D721Med (cell line): ENCODE measurements around the gene SOX10.

Experiments used
- DNase-seq: peaks from one replicate; pipeline ENCODE4 v3.0.0; 2011; ENCODE audit warnings: low spot score; ENCODE audit not compliant: insufficient read length
- FAIRE-seq: peaks from 2 replicates; lab custom pipeline; 2011; peaks lifted over from hg19 to GRCh38; lab: Jason Lieb, UNC
- TF ChIP-seq, protein P1 (sequence below): IDR thresholded peaks from 2 replicates; pipeline ENCODE4 v1.5.1; 2012; ENCODE audit warnings: mild to moderate bottlenecking, control low read depth; ENCODE audit not compliant: insufficient read depth; ENCODE audit errors: missing control alignments

SOX10 gene

DNA sequence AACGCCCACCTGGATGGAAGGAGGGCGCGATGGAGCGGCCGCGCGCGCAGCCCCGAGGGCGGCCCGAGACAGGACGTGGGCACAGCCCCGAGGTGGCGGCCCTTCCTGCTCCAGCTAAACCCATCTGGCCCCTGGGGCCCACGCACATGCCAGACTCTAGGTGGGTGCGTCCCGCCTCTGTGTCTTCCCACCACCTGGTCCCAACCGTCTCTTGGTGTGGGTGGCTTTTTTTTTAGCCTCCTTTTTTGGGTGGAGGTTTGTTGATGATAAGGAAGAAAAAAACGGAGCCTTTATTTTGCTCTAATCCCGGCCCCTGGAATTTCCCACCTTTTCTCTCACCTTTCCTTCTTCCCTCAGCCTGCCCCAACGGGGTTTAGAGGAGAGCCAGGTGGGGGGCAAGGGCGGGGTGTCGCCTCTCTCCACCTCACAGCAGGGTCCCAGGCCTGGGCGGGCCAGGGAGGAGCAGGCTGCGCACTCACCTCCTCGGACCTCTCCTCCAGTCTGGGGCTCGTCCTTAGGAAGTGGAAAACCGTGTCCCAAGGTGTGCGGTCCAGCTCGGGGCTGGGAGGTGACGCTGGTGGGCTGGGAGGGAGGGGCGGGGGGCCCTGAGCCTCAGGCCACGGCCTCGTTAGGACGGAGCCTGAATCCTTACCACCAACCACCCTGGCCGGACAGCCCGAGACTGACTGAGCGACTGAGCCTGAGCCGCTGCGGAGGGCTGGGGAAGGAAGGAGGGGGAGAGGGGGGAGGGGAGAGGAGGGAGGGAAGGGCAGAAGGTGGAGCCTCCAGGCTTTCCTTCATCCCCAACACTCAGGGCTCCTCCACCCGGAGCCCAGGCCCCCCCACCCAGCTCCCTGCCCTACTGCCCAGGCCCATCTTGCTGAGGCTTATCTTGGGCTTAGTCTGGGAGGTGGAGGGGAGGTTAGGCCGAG is at the start of gene SOX10:
TSS of gene SOX10 (minus strand) at position 696 of the 932 bp plus-strand sequence. CDS start 771 bp downstream, outside the sequence.
- FAIRE-seq (no peak), DNase-seq (no peak)
- TF ChIP-seq, protein P1, sequence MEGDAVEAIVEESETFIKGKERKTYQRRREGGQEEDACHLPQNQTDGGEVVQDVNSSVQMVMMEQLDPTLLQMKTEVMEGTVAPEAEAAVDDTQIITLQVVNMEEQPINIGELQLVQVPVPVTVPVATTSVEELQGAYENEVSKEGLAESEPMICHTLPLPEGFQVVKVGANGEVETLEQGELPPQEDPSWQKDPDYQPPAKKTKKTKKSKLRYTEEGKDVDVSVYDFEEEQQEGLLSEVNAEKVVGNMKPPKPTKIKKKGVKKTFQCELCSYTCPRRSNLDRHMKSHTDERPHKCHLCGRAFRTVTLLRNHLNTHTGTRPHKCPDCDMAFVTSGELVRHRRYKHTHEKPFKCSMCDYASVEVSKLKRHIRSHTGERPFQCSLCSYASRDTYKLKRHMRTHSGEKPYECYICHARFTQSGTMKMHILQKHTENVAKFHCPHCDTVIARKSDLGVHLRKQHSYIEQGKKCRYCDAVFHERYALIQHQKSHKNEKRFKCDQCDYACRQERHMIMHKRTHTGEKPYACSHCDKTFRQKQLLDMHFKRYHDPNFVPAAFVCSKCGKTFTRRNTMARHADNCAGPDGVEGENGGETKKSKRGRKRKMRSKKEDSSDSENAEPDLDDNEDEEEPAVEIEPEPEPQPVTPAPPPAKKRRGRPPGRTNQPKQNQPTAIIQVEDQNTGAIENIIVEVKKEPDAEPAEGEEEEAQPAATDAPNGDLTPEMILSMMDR = no peak

DNA sequence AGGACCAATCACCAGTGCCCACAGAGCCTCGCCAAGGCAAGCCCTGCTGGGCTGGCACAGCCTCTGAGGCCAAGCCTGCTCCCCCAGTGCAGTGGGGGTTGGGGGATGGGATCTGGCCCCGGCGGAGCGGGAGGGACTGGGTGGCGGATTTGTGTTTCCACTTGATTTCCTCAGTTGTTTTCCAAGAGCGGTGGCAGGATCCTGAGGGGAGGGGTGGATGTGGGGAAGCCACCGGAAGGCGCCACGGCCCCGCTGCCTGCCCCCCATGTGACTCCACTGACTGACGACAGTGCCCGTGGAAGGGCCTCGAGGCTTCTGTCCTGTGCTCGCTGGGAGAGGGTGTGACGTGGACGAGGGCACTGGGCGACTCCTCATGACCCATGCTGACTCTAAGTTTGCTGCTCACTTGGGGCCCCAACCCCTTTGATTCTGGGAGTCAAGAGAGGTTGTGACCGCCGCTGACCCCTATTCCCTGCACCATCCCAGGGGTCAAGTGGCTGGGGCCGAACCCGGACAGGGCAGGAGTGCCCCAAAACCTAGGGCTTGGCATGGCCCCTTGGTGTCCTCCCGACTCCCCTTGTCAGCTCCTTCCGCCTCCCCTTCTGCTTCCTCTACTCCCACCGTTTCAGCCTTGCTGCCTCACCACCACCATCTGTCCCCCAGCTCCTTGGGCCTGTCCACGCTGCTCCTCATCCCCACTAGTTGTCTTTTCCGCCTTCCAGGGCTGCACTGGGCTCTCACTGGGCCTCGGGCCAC is 49.3 kb upstream of the SOX10 start:
- no peak for DNase-seq
- TF ChIP-seq, protein P1 = no peak
- FAIRE-seq = no peak

DNA sequence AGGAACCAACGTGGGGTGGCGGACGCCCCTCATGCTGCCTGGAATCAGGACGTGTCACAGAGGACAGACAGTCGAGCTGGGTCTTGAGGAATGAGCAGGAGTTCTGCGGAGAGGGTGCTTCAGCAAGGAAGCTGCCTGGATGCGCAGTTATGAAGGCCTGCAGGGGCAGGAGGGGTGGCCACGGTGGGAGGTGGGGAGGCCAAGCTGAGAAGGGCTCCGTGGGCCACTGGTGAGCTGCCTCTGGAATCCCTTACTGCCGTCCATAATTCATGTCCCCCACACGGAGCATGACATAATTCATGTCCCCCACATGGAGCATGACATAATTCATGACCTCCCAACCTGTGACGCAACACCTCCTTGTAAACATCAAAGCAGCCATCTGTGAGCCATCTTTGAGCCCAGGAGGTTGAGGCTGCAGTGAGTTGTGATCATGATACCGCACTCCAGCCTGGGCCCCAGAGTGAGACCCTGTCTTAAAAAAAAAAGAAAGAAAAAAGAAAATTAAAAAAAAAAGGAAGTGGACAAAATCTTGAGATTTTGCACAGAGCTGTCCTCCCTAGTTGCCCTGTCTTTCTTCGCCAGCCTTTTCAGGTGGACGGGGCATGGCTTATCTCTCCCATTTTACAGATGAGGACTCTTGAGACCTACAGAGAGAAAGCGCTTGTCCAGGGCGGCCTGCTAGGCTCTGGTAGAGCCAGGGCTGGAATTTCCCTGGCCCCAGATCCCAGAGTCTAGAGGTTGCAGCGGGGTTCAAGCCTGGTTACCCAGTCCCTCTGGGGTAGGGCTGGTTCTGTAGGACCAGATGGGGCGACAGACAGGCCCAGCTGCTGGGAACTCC is 48.5 kb upstream of the SOX10 start:
- FAIRE-seq (no peak), DNase-seq (no peak)

DNA sequence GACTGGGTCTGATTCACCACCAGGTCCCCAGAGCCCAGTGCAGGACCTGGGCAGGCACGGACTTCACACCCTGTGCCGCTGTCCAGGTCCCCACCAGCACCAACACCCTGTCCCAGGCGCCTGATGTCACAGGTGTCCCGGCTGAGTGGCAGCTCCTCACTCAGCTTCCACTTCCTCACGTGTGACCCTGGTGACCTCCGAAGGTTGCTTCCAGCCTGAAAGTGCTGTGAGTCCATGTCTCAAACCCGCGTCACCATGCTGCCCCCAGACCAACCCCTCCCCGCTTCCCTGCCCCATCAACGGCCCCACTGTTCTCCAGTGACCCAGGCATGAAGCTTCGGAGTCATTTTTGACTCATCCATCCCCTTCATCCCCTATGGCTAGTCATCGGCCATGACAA is 47.1 kb upstream of the SOX10 start:
- DNase-seq (no peak), FAIRE-seq (no peak)
- TF ChIP-seq, protein P1 = no peak

More for the DNA sequence above, 48.5 kb upstream of the SOX10 start:
- TF ChIP-seq, protein P1 = no peak

DNA sequence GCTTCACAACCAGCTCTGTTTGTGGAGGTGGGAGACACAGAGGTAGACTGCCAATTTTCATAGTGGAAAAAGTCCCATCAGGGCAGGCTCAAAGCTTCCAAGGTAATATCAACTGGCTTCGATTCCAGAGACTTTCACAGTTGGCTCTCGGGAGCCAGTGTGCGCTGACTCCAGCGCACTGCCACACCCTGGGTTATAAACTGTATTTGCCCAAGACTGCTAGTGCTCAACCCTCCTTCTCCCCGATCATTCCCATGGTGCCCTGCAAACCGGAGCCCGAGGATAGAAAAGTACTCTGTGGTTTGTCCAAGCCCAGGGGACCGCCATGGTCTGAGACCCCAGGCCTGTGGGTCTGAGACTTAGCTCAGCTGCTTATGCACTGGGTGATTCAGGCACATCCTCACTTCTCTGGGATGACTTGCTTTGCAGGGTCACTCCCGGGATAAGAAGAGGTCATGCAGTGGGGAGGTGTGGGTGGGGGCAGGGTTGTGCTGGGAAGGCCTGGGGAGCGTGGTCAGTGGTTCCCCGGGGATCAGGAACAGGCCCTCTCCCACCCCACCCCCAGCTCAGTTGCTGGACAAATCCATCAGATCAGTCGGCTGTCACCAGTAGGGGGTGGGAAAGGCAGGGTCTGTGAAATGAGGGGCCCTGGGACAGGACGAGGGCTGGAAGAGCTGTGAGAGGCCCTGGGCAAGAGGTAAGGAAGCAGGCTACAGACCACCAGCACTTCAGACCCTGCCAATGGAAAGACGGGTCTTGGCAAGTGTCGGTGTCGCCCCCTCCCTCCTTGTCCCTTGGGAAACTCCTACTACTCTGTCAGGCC is 46.2 kb upstream of the SOX10 start:
- DNase-seq = no peak
- TF ChIP-seq, protein P1 = no peak
- FAIRE-seq = no peak

DNA sequence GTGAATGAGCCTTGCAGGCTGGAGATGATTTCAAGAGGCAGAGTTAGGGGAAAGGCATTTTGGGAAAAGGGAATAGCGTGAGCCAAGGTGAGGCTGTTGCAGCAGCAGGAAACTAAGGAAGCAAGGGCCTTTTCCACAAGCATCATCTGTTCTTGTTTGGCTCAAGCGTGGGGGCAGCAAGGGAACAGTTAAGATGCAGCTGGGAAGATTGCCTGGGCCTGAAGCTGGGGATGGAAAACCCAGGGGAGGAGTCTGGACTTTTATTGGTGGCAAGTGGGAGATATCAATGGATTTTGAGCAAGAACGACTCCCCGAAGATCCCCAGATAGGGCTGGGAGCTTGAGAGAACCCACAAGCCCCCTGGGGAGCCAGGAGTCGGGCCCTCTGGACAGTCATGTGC is 45.5 kb upstream of the SOX10 start:
- TF ChIP-seq, protein P1 = no peak
- FAIRE-seq = no peak
- no peak for DNase-seq
